ENCODE data around the gene CLDN19. TPM values are rescaled to one million over a fixed set of nuclear protein-coding genes. Genes with fewer than 3 reads are reported as not detected.

CLDN19 gene
- total and polyA plus RNA-seq, 11 donors: 0.01 to 0.11 TPM; not detected in 9

DNA sequence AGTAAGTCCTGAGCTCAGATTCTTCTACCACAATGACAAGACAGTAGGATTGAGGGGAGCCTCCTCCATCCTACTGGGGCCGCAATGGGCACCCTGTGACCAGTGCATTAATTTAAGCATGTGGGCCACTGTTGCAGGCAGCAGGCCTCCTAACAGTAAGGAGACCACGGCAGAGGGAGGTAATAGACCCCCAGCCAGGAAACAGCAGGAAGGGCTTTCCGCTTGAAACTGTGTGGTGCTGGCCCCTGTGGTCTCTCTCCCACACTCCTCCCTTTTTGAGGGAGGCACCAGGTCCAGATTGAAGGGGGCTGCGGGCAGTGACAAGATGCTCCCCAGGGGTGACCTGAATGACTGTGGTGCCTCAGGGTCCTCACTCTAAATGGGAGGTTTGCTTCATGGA lies 1.7 kb upstream of the CLDN19 start:
- WGBS, 4 donors: 82 to 90% (median 86%) methylated on average over 3 to 4 of the region's 4 CpGs
- DNase-seq: no peak
- intact Hi-C loops (cut with DNase I): loop anchor here in 6 of 10 donors (10.0 kb wide), 2 partner anchors 397 to 597 kb away; no protein-coding TSS in a partner anchor

GRCh38 chr1:42740851-42741580 lies 980 bp upstream of the CLDN19 start:
- Histone ChIP-seq H3K4me1 (peaks cover 0 to 18% (median 0%) of the 10 kb centered on the region in 12 donors), H3K4me3 (no peak overlapping the region), H3K27me3 (no peaks in the 10 kb centered on the region), H3K36me3 (peaks cover 0 to 8% (median 4%) of the 10 kb centered on the region in 9 donors), H3K9me3 (no peaks in the 10 kb centered on the region), H3K27ac (no peak overlapping the region)
- intact Hi-C loops (cut with DNase I): loop anchor here in 6 of 10 donors (10.0 kb wide), 2 partner anchors 396 to 596 kb away; no protein-coding TSS in a partner anchor
- ATAC-seq (no peak), DNase-seq (no peak)
- TF ChIP-seq POLR2A (IDR thresholded peaks at IDR 0.05): no peak
- no peak for TF ChIP-seq CTCF (IDR thresholded peaks at IDR 0.05)
- 72 to 86% (median 81%) methylated on average over 10 to 19 of the region's 19 CpGs for WGBS, 4 donors

More for the DNA sequence above, 1.7 kb upstream of the CLDN19 start:
- peaks cover 0 to 12% (median 0%) of the 10 kb centered on the region in 12 donors for H3K4me1 ChIP-seq
- H3K4me3 ChIP-seq: no peak overlapping the region
- H3K27ac ChIP-seq: no peak overlapping the region
- no peaks in the 10 kb centered on the region for H3K27me3 ChIP-seq
- peaks cover 0 to 15% (median 11%) of the 10 kb centered on the region in 9 donors for H3K36me3 ChIP-seq
- no peak for TF ChIP-seq POLR2A (IDR thresholded peaks at IDR 0.05)
- no peak for TF ChIP-seq CTCF (IDR thresholded peaks at IDR 0.05)
- no peak for ATAC-seq
- no peaks in the 10 kb centered on the region for H3K9me3 ChIP-seq

GRCh38 chr1:42738678-42739226 lies 1.3 kb downstream of the CLDN19 start:
- no peak for DNase-seq
- Histone ChIP-seq H3K4me1 (peaks cover 0 to 18% (median 0%) of the 10 kb centered on the region in 12 donors), H3K9me3 (no peaks in the 10 kb centered on the region), H3K27me3 (no peaks in the 10 kb centered on the region), H3K4me3 (no peak overlapping the region), H3K27ac (no peak overlapping the region), H3K36me3 (no peaks in the 10 kb centered on the region)
- no peak for TF ChIP-seq CTCF (IDR thresholded peaks at IDR 0.05)
- no peak for TF ChIP-seq POLR2A (IDR thresholded peaks at IDR 0.05)
- ATAC-seq: no peak
- 77 to 86% (median 83%) methylated on average over 8 of the region's 8 CpGs; no CpG with 5 or more reads in 1 of the 4 donors for WGBS, 4 donors
- intact Hi-C loops (cut with DNase I): no loop called here

- Histone ChIP-seq H3K4me1 (peaks cover 0 to 18% (median 0%) of the 10 kb centered on the region in 12 donors), H3K9me3 (no peaks in the 10 kb centered on the region), H3K4me3 (no peak overlapping the region), H3K36me3 (no peaks in the 10 kb centered on the region), H3K27me3 (no peaks in the 10 kb centered on the region), H3K27ac (no peak overlapping the region)
- intact Hi-C loops (cut with DNase I): no loop called here
- 87 to 90% (median 89%) methylated on average over 12 to 21 of the region's 21 CpGs for WGBS, 4 donors
- DNase-seq: no peak
- no peak for TF ChIP-seq CTCF (IDR thresholded peaks at IDR 0.05)
- TF ChIP-seq POLR2A (IDR thresholded peaks at IDR 0.05): no peak
- ATAC-seq: no peak
Measured at GRCh38 chr1:42737986-42738677, 1.9 kb downstream of the CLDN19 start.

All from heart left ventricle (tissue), 16 donors.